Loucy (cell line): ENCODE results near the gene NSD2.

ENCODE experiments used
- H2AFZ ChIP-seq: fragments of 200-600 bp; sonication (generic); 2 replicates; pipeline ENCODE4 v1.6.0; 2016; ENCODE audit warnings: antibody characterized with exemption, mild to moderate bottlenecking, low read length, moderate library complexity
- H3F3A ChIP-seq: fragments of 200-600 bp; 2 replicates; pipeline ENCODE4 v1.6.0; 2016; ENCODE audit warnings: antibody characterized with exemption, low read depth, mild to moderate bottlenecking
- H3K27me3 ChIP-seq: fragments of 200-600 bp; sonication (generic); 2 replicates; pipeline ENCODE4 v1.6.1; 2014; ENCODE audit warnings: low read length, mild to moderate bottlenecking; ENCODE audit not compliant: insufficient read depth, poor library complexity, severe bottlenecking
- H3K36me3 ChIP-seq: fragments of 200-600 bp; sonication (generic); 2 replicates; pipeline ENCODE4 v1.6.1; 2016; ENCODE audit warnings: low read length; ENCODE audit not compliant: insufficient read depth
- H3K4me1 ChIP-seq: fragments of 200-600 bp; sonication (generic); 2 replicates; pipeline ENCODE4 v1.5.1; 2014; ENCODE audit warnings: low read length, mild to moderate bottlenecking; ENCODE audit not compliant: insufficient read depth, poor library complexity, severe bottlenecking
- H3K4me2 ChIP-seq: fragments of 200-600 bp; sonication (generic); 2 replicates; pipeline ENCODE4 v1.6.0; 2014; ENCODE audit warnings: antibody characterized with exemption, low read length, low read depth, mild to moderate bottlenecking; ENCODE audit not compliant: poor library complexity, severe bottlenecking
- H3K4me3 ChIP-seq: fragments of 200-600 bp; sonication (generic); 2 replicates; pipeline ENCODE4 v1.5.1; 2014; ENCODE audit warnings: low read length, mild to moderate bottlenecking, mixed read lengths; ENCODE audit not compliant: poor library complexity, severe bottlenecking
- H3K79me2 ChIP-seq: fragments of 200-600 bp; sonication (generic); 2 replicates; pipeline ENCODE4 v1.6.1; 2014; ENCODE audit warnings: low read length; ENCODE audit not compliant: insufficient read depth
- H3K9ac ChIP-seq: fragments of 200-600 bp; sonication (generic); 2 replicates; pipeline ENCODE4 v1.6.0; 2014; ENCODE audit warnings: mild to moderate bottlenecking, low read depth, low read length, moderate library complexity; ENCODE audit not compliant: poor library complexity, severe bottlenecking
- H3K9me2 ChIP-seq: fragments of 200-600 bp; sonication (generic); replicated peaks from 2 replicates; pipeline ENCODE4 v1.6.1; 2016; ENCODE audit warnings: low read depth, low read length, mixed read lengths
- H3K9me3 ChIP-seq: fragments of 200-600 bp; sonication (generic); 2 replicates; pipeline ENCODE4 v1.6.1; 2014; ENCODE audit warnings: mild to moderate bottlenecking, antibody characterized with exemption, low read length, low read depth; ENCODE audit not compliant: insufficient read depth
- H4K20me1 ChIP-seq: fragments of 200-600 bp; sonication (generic); 2 replicates; pipeline ENCODE4 v1.6.0; 2014; ENCODE audit warnings: antibody characterized with exemption, low read length, mild to moderate bottlenecking; ENCODE audit not compliant: insufficient read depth, poor library complexity, severe bottlenecking
- EZH2phosphoT487 ChIP-seq: fragments of 200-600 bp; IDR thresholded peaks from 2 replicates; pipeline ENCODE4 v1.6.1; 2018; ENCODE audit warnings: antibody characterized with exemption, mild to moderate bottlenecking, moderate library complexity, borderline replicate concordance
- TF ChIP-seq, protein P1 (sequence below): fragments of 200-600 bp; sonication (generic); conservative IDR thresholded peaks from 2 replicates; pipeline ENCODE4 v1.5.1; 2014; ENCODE audit warnings: mild to moderate bottlenecking, antibody characterized with exemption, low read length

The NSD2 gene

DNA sequence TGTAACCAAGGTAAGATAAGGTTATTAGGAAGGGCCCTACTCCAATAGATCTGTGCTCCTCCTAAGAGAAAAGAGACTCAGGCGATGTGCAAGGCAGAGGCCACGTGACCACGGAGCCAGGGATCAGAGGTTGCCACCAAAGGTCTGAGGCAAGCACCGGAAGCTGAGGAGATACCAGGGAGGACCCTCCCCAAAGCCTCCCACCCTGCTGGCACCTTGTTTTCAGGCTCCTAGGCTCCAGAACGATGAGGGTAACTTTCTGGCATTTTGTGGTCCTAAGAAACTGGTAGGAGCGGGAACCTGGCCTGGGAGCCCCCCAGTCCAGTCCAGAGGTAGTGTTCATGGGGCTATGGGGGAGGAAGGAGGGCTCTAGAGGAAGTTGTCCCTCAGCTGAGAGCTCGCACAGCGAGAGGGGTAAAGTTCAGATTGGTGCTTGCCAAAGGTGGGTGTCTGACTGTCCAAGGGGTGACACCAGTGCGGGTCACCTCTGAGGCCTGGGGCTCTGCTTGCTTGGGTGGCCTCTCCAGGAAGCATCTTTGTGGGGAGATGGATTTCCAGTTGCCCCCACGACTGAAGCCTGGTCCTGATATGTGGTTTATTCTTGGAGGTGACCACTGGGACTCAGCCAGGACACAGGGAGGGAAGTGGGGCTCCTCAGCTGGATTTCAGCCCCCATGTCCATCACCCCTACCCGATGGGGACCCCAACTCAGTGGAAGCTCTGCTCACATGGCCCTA is 7.7 kb upstream of the NSD2 start:
- no peaks in the 10 kb centered on the region for H3K4me1 ChIP-seq
- no peaks in the 10 kb centered on the region for H3K9me3 ChIP-seq
- no peaks in the 10 kb centered on the region for H3K27me3 ChIP-seq
- TF ChIP-seq, protein P1, sequence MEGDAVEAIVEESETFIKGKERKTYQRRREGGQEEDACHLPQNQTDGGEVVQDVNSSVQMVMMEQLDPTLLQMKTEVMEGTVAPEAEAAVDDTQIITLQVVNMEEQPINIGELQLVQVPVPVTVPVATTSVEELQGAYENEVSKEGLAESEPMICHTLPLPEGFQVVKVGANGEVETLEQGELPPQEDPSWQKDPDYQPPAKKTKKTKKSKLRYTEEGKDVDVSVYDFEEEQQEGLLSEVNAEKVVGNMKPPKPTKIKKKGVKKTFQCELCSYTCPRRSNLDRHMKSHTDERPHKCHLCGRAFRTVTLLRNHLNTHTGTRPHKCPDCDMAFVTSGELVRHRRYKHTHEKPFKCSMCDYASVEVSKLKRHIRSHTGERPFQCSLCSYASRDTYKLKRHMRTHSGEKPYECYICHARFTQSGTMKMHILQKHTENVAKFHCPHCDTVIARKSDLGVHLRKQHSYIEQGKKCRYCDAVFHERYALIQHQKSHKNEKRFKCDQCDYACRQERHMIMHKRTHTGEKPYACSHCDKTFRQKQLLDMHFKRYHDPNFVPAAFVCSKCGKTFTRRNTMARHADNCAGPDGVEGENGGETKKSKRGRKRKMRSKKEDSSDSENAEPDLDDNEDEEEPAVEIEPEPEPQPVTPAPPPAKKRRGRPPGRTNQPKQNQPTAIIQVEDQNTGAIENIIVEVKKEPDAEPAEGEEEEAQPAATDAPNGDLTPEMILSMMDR: no peak
- TF ChIP-seq EZH2phosphoT487: no peak
- H3K36me3 ChIP-seq: no peaks in the 10 kb centered on the region
- no peak overlapping the region for H2AFZ ChIP-seq
- H3K4me3 ChIP-seq: no peak overlapping the region
- no peaks in the 10 kb centered on the region for H3F3A ChIP-seq
- no peak overlapping the region for H3K4me2 ChIP-seq
- H4K20me1 ChIP-seq: no peaks in the 10 kb centered on the region
- H3K9ac ChIP-seq: no peak overlapping the region
- no peaks in the 10 kb centered on the region for H3K9me2 ChIP-seq
- no peaks in the 10 kb centered on the region for H3K79me2 ChIP-seq

GRCh38 chr4:1864076-1865008 is 6.9 kb upstream of the NSD2 start:
- no peaks in the 10 kb centered on the region for H3K9me2 ChIP-seq
- no peaks in the 10 kb centered on the region for H3K36me3 ChIP-seq
- H3K79me2 ChIP-seq: peaks cover under 1% of the 10 kb centered on the region; the same call in 1 of the 2 replicates
- H3K9me3 ChIP-seq: no peaks in the 10 kb centered on the region
- no peak overlapping the region for H3K9ac ChIP-seq
- no peaks in the 10 kb centered on the region for H3K27me3 ChIP-seq
- no peak overlapping the region for H3K4me2 ChIP-seq
- H3F3A ChIP-seq: no peaks in the 10 kb centered on the region
- no peaks in the 10 kb centered on the region for H4K20me1 ChIP-seq
- H3K4me1 ChIP-seq: no peaks in the 10 kb centered on the region
- TF ChIP-seq EZH2phosphoT487: no peak
- TF ChIP-seq, protein P1: no peak
- no peak overlapping the region for H3K4me3 ChIP-seq
- no peak overlapping the region for H2AFZ ChIP-seq

- Histone ChIP-seq H3K4me2 (no peak overlapping the region), H3K79me2 (peaks cover 8% of the 10 kb centered on the region; the same call in 1 of the 2 replicates), H3K4me1 (peaks cover 5% of the 10 kb centered on the region), H4K20me1 (no peaks in the 10 kb centered on the region), H3K4me3 (no peak overlapping the region), H3K27me3 (no peaks in the 10 kb centered on the region), H3K9me2 (no peaks in the 10 kb centered on the region), H3F3A (no peaks in the 10 kb centered on the region), H2AFZ (no peak overlapping the region), H3K36me3 (no peaks in the 10 kb centered on the region), H3K9me3 (no peaks in the 10 kb centered on the region), H3K9ac (no peak overlapping the region)
- TF ChIP-seq, protein P1: no peak
- TF ChIP-seq EZH2phosphoT487: no peak
These were observed 5.0 kb upstream of the NSD2 start for GRCh38 chr4:1866189-1866661.
